GM08714 (cell line): ENCODE measurements around the gene TOM1L2.
"Not testable (repeated sequence)": the region's sequence is repeated elsewhere in the genome, so short reads cannot be mapped to it uniquely, and the experiment has no call there.

Source experiments
- H3K4me3 ChIP-seq: fragments of 200-500 bp; sonication (Bioruptor generic); 2 replicates; pipeline ENCODE4 v1.5.1; 2014; ENCODE audit warnings: mild to moderate bottlenecking, low read length, inconsistent platforms
- ZNF274 ChIP-seq: IDR thresholded peaks from 2 replicates; pipeline ENCODE4 v1.6.1; 2012; ENCODE audit warnings: mild to moderate bottlenecking, low read depth, low read length

Gene TOM1L2

DNA sequence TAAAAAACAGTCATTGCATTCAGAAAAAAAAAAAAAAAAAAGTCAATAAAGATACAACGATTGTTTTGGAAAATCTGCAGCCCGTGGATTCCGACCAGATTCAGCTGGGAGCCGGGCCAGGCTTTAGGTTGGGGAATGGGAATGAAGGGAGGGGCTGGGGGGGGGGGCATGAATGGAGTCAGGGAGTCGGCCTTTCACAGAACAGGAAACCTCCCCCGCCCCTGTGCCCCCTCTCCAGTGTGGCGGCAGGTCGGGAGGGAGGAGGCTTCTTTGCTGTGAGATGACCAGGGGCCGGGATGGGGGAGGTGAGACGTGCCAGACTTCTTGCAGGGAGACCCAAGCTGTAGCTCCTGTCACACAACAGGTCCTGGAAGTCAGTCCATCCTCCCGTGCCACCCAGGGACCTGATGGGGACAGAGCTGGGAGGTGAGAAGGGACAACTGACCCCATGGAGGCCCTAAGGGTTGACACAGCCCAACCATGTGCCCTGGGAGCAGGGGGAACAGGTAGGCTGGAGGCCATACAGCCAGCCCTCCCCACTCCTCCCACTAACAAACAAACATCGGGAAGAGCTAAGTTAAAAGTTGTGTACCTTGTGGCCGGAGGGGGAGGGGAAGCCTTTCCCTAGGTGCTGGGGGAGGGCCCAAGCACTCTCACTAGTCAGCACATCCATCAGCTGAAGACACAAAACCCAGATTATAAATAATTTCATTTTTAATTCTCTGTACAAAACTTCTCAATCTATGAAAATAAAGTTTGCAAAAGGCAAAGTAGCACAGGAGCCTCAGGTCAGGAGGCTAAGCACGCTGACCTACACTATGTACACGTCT is 160.6 kb downstream of the TOM1L2 start:
- no peak for TF ChIP-seq ZNF274
- H3K4me3 ChIP-seq, result no peak overlapping the region

DNA sequence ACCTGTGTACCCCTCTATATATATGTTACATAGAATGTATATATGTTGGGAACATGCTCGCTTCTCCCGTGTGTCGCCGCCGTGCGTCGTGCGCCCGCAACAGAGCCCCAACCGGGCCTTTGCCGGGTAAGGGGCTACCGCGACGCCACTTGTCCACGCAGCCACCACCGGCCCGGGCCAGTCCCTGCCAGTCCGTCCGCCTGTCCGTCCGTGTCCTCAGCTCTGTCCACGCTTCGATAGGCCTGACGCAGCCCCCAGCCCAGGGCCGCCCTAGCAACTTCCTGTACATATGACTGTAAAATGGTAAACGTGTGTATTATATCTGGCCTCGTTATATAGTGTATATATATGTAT is 161.3 kb downstream of the TOM1L2 start:
- TF ChIP-seq ZNF274, result no peak
- H3K4me3 ChIP-seq, result no peak overlapping the region

DNA sequence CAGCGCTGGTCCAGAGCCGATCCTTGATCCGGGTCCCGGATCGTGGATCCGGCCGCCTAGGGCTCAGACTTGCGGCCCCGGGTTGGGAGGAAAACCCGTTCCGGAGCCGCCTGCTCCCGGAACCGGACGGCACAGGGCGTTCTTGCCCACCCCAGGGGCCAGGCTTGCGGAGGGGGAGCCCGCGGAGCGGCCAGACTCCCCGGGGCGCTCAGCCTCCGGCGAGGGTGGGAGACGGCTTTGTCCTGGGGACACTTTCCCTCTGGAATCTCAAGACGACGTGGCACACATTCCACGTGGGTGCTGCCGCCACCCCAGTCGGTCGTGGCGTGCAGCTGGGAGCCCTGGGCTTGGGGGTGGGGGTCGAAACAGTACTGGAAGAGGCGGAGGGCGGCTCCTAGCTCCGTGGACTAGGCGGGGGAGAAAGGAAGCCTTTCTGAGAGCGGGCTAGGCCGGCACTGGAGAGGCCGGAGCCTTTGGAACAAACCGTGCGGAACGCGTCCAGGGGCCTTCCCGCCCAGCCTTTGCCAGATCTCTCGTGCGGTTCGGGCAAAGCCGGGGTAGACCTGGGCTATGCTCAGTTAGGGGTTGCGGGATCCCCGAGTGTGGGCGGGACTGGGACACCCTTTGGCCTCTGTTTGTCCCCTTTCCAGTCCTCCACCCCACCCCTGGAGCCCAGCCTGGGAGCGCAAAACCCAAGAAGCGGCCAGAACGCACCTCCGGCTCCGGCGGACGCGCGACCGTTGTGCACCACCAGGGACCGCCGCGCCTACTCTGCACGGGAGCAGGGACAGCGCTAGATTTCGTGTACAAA is 161.9 kb downstream of the TOM1L2 start:
- H3K4me3 ChIP-seq, result no peak overlapping the region
- no peak for TF ChIP-seq ZNF274

DNA sequence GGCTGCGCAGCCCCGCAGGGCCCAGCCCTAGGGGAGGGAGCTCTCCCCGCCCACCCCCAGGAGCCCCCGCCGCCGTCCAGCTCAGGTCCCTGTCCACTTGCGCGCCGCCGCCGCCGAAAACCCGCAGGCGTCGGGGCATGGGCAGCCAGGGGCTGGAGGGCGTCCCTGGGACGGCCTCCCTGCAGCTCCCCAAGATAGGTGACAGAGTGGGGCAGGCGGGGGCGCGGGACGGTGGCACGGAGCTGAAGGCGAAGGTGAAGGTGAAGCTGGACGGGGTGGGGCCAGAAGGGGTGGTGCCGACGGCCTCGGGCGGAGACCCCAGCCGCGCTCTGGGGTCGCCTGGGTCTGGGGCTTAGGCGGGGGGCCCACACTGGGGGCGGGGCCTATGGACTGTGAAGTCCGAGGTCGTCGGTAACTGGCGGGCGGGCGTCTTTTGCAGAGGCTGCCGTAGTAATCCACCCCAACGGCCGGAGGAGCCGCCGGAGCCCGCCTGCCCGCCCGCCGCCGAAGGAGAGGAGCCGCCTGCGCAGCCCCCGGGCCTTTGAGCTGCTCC is 162.6 kb downstream of the TOM1L2 start:
- no peak for TF ChIP-seq ZNF274
- H3K4me3 ChIP-seq, result no peak overlapping the region

DNA sequence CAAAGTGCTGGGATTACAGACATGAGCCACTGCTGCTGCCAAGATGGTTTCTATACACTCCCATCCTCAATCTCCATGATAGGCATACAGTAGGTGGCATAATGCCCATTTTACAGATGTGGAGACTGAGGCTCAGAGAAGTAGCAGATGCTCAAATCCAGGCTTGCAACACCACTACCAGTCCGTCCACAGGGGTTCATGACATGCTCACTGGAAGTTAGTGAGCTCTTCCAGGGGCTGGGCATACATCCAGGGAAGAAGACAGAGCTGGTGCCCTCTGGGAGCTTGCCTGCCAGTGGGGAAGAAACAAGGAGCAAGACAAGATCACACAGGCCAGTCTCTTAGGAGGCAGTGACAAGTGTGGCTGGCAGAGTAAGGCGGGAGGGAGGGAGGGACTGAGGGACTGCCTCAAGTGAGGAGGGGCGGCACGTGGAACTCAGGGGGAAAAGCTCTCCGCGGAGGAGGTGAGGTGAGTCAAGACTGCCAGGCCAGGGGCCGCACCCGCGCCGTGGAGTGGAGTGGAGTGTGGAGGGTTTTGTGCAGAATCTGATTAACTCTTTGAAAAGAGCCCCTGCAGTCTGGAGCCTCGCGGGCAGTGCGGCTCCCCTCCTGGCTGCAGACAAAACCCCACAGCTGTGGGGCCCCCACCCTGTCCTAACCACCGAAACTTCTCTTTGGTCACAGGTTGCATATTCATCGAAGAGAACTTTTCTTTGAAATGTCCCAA is 163.3 kb downstream of the TOM1L2 start:
- TF ChIP-seq ZNF274, result no peak
- H3K4me3 ChIP-seq, result no peak overlapping the region

DNA sequence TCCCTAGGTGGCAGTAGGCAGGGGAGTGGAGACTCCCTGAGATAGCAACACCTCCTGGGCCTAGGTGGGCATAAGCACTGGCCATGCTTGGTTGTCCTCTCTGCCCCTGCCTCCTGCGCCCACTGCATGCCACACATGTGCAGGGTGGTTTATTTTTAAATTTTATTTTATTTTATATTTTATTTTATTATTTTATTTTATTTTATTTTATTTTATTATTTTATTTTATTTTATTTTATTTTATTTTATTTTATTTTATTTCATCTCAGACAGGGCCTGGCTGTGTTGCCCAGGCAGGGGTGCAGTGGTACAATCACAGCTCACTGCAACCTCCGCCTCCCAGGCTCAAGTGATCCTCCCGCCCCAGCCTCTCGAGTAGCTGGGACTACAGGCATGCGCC is 164.0 kb downstream of the TOM1L2 start:
- not testable (repeated sequence) for H3K4me3 ChIP-seq

DNA sequence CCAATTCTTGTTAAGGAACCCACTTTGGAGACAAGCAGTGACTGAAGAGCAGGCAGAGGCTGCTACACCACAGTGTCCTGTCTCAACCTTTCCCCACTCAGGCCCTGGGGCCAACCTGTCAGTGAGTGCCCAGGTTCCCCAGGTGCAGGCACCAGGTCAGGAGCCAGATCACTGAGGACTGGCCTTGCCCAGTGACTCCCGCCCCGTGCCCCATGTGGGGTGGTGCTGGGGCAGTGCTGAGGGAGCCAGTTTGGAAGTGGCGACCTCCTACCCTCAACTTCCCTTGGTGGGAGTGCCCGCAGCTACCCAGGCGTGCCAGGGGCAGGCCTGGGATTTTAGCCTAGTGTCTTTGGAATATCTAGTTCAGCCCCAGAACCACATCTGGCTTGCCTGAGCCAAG is 164.8 kb downstream of the TOM1L2 start:
- TF ChIP-seq ZNF274, result no peak

DNA sequence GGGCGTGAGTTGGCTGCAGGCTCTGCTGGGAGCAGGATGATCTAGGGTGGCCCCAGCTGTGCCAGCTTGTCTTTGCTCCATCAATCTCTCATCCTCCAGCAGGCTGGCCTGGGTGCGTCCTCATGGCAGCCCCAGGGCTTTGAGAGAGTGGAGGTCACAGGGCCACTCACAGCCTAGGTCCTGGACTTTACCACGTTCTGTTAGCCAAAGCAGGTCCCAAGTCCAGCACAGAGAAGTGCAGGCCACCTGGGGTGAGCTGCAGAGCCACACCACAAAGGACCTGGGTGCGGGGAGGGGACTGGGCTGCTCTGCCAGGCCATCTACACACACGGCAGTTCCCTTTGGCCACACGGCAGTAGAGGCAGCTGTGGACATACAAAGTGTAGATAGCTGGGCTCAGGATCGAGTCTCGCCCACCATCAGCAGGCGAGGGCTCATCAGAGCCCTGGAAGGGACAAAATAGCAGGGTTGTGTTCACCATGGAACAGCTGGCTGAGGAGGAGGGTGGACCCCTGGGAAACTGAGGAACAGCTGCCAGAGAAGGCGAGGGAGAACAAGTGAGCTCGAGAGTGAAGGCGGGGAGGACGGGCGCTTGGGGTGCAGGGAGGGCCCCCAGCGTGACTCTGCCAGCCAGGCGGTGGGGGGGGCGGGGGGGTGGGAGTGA is 165.5 kb downstream of the TOM1L2 start:
- TF ChIP-seq ZNF274, result no peak
- H3K4me3 ChIP-seq, result no peak overlapping the region

More for the DNA sequence above, 164.8 kb downstream of the TOM1L2 start:
- no peak overlapping the region for H3K4me3 ChIP-seq

DNA sequence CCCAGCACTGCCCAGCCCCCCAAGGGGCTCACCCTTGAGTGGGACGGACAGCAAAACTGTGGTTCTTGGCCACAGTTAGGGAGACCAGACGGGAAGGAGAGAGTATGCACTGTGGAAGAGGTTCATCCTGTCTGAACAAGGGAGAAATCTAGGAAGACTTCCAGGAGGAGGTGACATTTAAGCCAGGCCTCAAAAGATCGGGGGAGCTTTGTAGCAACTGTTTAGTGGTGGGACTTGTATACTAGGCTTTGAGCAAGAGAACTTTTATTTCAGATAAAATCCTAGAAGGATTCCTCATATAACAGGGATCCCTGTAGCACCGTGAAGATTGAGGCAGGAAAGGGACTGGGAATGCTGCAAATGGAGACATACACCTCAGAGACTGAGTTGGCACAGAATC is 166.2 kb downstream of the TOM1L2 start:
- no peak for TF ChIP-seq ZNF274
- no peak overlapping the region for H3K4me3 ChIP-seq

DNA sequence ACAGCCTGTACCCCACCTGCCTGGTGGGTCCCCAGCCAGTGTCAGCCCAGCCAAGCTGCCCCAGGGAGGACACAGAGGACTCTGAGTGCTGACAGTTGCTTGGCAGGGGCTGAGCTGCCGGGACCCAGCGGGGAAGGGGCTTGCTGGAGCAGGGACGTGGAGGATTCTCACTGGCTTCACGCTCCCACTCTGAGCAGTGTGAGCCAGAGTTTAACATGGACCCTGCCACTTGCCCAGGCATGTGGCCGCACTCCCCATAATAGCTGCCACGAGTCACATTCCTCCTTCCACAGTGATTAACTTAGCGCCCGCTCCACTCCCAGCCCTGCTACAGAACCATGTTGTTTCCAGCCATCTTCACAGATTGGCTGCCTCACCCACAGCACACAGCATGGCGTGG is 166.6 kb downstream of the TOM1L2 start:
- no peak overlapping the region for H3K4me3 ChIP-seq
- no peak for TF ChIP-seq ZNF274

DNA sequence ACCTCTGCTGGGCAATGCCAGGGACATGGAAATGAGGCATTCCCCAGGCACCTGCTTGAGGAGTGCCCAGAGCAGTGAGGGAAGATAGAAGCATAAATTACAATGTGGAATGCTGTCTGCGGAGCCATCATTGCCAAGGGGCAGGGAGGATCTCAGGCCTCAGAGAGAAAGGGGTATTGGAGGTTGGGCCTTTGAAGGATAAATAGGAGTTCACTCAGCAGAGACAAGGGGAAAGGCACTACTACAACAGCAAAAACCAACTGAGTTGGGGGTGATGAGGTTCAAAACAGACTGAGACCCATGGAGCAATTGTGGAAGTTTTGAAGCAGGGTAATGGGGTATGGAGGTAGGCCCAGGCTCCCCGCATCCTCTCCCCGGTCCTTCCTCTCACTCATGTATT is 168.2 kb downstream of the TOM1L2 start:
- H3K4me3 ChIP-seq, result no peak overlapping the region
- no peak for TF ChIP-seq ZNF274

DNA sequence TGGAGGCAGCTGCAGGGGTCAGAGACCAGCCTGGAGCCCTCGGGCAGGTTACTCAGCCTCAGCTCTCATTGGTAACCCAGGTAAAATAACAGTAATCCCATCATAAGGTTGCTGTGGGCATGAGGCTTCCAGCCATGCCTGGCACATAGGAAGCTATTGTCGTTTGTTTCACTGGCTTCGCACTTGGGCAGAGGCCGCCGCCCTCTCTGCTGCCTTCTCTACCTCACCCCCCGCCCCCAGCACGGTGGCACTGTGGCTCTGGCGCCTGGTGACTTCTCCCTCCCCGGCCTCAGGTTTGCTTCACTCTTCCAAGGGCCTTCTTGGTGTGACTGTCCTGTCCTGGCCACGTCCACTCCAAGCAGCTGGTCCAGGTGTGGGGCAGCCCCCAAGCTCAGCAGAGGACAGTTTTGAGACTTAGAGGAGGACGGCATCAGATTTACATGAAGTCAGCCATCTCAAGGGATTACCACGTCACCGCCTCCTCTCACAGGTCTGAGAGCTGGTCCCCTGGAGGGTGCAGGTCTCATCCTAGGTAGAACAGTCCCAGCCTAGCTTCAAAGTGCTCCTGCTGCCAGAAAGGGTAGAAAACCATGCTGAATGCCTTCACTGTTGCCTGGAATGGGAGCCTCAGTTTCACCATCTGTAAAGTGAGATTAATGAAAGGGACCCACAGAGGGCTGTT is 170.3 kb downstream of the TOM1L2 start:
- no peak overlapping the region for H3K4me3 ChIP-seq
- TF ChIP-seq ZNF274, result no peak

DNA sequence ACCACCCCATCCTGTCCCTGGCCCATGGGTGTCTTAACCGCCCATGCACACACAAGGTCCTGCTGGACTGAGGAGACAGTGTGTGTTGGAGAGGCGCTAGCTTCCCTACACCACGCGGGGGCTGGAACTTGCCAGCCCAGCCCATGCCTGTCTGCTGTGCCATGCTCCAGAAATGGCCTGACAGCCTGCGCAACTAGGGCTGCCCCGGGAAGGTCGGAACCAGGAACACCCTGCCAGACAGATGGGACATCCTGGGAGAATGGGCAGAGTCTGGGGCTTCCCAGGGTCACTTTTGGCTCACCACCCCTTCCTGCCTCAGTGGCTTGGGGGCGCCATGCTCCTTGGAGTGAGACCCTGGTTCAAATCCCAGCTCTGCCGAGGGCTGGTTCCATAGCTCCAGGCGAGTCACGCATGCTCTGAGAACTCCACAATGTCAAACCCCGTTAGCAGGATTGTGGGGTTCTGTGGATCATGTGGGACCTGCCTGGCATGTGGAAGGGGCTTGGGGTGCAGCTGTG is 171.6 kb downstream of the TOM1L2 start:
- no peak for TF ChIP-seq ZNF274
- H3K4me3 ChIP-seq, result no peak overlapping the region
